ENCODE results near the gene CEP72.

The CEP72 gene

DNA sequence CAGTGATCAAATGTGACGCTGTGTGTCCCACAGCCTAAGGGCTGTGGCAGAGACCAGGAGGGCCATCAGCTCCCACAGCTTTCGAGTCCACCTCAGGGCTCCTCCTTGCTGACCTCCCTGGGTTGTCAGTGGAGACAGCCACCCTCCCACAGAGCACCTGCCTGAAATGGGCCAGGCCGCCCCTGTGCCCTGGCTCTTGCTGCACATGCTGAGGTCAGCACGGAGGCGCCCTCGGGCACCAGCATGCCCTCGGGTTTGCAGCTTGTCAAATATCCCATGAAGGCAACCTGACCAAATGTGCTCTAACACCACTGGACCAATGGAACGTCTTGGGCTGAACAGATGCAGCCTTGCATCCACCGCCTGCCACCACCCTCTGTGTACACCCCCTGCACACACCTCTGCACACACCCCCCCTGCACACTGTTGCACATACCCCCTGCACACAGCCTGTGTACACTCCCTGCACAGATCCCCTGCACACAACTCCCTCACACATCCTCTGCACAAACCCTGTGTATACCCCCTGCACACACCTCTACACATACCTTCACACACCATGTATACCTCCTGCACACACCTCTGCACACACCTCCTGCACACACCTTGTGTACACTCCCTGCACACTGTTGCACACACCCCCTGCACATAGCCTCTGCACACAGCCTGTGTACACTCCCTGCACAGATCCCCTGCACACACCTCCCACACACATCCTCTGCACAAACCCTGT, 2.0 kb upstream of the CEP72 start:
- Histone ChIP-seq H2AFZ (ENCODE audit: low read depth) (no peak overlapping the region), H3K4me2 (no peak overlapping the region), H3K36me3 (ENCODE audit: insufficient read depth) (no peaks in the 10 kb centered on the region), H3K4me1 (ENCODE audit: low read depth, poor library complexity, severe bottlenecking) (peaks cover 9% of the 10 kb centered on the region), H3K4me3 (IDR thresholded peaks at IDR 0.05; ENCODE audit: insufficient read depth, low read depth, low read length) (no peak overlapping the region), H3K27me3 (ENCODE audit: insufficient read depth, low read depth) (0 out of 2 replicates have a peak, but pooled peaks cover 4% of the 10 kb centered on the region), H4K20me1 (ENCODE audit: insufficient read depth) (no peaks in the 10 kb centered on the region), H3K9ac (no peak overlapping the region), H3K79me2 (ENCODE audit: insufficient read depth, low read depth) (peaks cover 28% of the 10 kb centered on the region), H3K27ac (no peak overlapping the region)
- TF ChIP-seq, protein P1, sequence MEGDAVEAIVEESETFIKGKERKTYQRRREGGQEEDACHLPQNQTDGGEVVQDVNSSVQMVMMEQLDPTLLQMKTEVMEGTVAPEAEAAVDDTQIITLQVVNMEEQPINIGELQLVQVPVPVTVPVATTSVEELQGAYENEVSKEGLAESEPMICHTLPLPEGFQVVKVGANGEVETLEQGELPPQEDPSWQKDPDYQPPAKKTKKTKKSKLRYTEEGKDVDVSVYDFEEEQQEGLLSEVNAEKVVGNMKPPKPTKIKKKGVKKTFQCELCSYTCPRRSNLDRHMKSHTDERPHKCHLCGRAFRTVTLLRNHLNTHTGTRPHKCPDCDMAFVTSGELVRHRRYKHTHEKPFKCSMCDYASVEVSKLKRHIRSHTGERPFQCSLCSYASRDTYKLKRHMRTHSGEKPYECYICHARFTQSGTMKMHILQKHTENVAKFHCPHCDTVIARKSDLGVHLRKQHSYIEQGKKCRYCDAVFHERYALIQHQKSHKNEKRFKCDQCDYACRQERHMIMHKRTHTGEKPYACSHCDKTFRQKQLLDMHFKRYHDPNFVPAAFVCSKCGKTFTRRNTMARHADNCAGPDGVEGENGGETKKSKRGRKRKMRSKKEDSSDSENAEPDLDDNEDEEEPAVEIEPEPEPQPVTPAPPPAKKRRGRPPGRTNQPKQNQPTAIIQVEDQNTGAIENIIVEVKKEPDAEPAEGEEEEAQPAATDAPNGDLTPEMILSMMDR (conservative IDR thresholded peaks at IDR 0.05; ENCODE audit: low read depth, low read length): no peak

DNA sequence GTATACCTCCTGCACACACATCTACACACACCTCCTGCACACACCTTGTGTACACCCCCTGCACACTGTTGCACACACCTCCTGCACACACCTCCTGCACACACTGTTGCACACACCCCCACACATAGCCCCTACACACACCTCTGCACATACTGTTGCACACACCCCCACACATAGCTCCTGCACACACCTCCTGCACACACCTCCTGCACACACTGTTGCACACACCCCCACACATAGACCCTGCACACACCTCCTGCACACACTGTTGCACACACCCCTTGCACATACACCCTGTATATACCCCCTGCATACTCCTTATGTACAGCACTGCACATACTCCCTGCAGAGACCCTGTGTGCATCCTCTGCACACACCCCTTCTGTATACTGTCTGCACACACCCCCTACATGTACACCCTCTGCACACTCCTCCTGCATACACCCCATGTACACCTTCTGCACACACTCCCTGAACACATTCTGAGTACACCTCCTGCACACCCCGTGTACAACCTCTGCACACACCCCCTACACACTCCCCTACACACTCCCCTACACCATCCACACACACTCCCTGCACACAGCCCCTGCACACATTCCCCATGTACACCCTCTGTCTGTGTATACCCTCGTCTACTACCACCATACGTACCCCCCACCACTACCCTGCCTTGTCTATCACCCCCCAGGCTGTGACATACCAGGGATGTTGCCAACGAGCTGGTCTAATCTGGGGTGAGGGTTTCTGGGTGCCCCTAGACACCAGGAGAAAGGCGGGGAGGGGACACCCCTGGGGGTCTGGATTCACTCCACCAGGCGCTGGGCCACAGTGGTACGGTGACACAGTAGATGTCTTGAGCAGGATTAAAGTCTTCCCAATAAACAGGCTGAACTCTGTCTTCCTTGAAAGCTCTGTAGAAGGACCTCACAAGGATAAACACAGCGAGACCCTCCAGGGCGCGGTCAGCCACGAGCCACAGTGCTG, 1.1 kb upstream of the CEP72 start:
- Histone ChIP-seq H3K4me3 (IDR thresholded peaks at IDR 0.05; ENCODE audit: insufficient read depth, low read depth, low read length) (no peak overlapping the region), H3K36me3 (ENCODE audit: insufficient read depth) (no peaks in the 10 kb centered on the region), H3K79me2 (ENCODE audit: insufficient read depth, low read depth) (peaks cover 37% of the 10 kb centered on the region), H3K9ac (peak overlapping the region; percentile 57; the same call in 1 of the 2 replicates), H2AFZ (ENCODE audit: low read depth) (peak overlapping the region; percentile 79), H3K27ac (no peak overlapping the region), H3K27me3 (ENCODE audit: insufficient read depth, low read depth) (no peaks in the 10 kb centered on the region), H3K4me2 (peak overlapping the region; percentile 55), H4K20me1 (ENCODE audit: insufficient read depth) (no peaks in the 10 kb centered on the region), H3K4me1 (ENCODE audit: low read depth, poor library complexity, severe bottlenecking) (peaks cover 9% of the 10 kb centered on the region)
- TF ChIP-seq, protein P1 (conservative IDR thresholded peaks at IDR 0.05; ENCODE audit: low read depth, low read length): no peak

DNA sequence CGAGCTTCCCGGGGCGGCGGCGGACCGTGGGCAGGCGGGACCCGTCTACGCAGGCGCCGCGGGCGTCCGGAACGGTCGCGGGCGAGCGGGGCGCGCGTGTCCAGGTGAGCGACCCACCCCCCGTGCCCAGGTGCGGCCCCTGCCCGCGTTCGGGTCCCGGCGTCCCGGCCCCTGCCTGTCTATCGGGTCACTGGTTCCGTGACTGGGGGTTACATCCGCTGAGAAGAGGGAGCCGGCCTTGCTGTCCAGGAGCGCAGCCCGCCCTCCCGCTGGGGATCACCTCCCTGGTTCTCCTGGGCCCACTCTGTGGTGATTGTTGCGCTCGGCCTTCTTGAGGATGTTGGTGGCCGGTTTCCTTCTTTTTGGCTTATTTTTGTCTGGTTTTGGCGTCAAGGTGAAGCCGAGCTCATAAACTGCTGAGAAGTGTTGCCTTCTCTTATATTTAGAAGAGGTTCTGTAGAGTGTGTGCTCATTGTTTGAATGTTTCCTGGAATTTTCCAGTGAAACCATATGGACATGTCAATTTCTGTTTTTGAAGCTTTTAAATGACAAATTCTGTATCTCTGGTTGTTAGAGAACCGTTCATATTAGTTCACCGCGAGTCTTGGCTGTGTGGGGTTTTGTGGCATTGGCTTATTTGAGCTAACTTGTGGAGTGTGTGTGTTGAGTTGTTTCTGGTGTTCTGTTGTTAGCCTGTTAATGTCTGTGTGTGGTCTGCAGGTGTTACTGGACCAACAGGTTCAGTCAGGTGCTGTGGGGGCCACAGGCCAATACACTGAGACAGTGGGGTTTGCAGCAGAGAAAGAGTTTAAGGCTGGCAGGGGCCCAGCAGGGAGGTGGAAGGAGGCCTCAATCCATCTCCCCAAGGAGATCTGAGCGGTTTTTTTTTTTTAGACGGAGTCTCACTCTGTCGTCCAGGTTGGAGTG, 621 bp downstream of the CEP72 start:
- Histone ChIP-seq H3K27me3 (ENCODE audit: insufficient read depth, low read depth) (no peaks in the 10 kb centered on the region), H3K9ac (peak overlapping the region; percentile 57), H4K20me1 (ENCODE audit: insufficient read depth) (no peaks in the 10 kb centered on the region), H2AFZ (ENCODE audit: low read depth) (peak overlapping the region; percentile 79), H3K79me2 (ENCODE audit: insufficient read depth, low read depth) (peaks cover 54% of the 10 kb centered on the region), H3K4me3 (IDR thresholded peaks at IDR 0.05; ENCODE audit: insufficient read depth, low read depth, low read length) (no peak overlapping the region), H3K4me2 (peak overlapping the region; percentile 81), H3K36me3 (ENCODE audit: insufficient read depth) (no peaks in the 10 kb centered on the region), H3K4me1 (ENCODE audit: low read depth, poor library complexity, severe bottlenecking) (peaks cover 9% of the 10 kb centered on the region), H3K27ac (peak overlapping the region; percentile 21; the same call in 1 of the 2 replicates)
- TF ChIP-seq, protein P1 (conservative IDR thresholded peaks at IDR 0.05; ENCODE audit: low read depth, low read length): no peak

All from KMS-11 (cell line).